Sigmoid colon (tissue), 7 donors: ENCODE results near the gene TNFAIP1. TPM values are rescaled to one million over a fixed set of nuclear protein-coding genes. Genes with fewer than 3 reads are reported as not detected.

Experiments used
- DNase-seq: peaks from one replicate; pipeline ENCODE4 v3.0.0-alpha.2; 2019
- H3K27ac ChIP-seq, 4 donors: fragments of 200-600 bp; sonication (generic); one replicate each; pipeline ENCODE4 v1.5.1; 2016 to 2019; ENCODE audit warnings: mild to moderate bottlenecking in 1 of 4
- H3K27me3 ChIP-seq, 3 donors: fragments of 200-600 bp; sonication (generic); one replicate each; pipeline ENCODE4 v1.5.1; 2019; ENCODE audit warnings: mild to moderate bottlenecking in 1 of 3
- H3K36me3 ChIP-seq, 4 donors: fragments of 200-600 bp; sonication (generic); one replicate each; pipeline ENCODE4 v1.5.1; 2016 to 2019
- H3K4me1 ChIP-seq, 4 donors: fragments of 200-600 bp; sonication (generic); one replicate each; pipeline ENCODE4 v1.5.1; 2017 to 2019
- H3K4me3 ChIP-seq, 4 donors: fragments of 200-600 bp; sonication (generic); one replicate each; pipeline ENCODE4 v1.5.1; 2017 to 2019; ENCODE audit warnings: mild to moderate bottlenecking in 2 of 4, moderate library complexity in 1 of 4
- H3K9me3 ChIP-seq, 4 donors: fragments of 200-600 bp in 3 of 4; sonication (generic) in 3 of 4; one replicate each; pipeline versions ENCODE4 v1.5.1 to v1.6.1; 2013 to 2019
- CTCF ChIP-seq, 4 experiments: fragments of 450-650 bp in 3 of 4; fragments of 200-600 bp in 1 of 4; IDR thresholded peaks; one replicate each; pipeline ENCODE4 v1.5.1; 2016 to 2019; ENCODE audit warnings: antibody characterized with exemption in 4 of 4, mild to moderate bottlenecking in 3 of 4, moderate library complexity in 2 of 4
- EP300 ChIP-seq, 4 donors: sonication (generic); formaldehyde crosslinking; IDR thresholded peaks; one replicate each; pipeline ENCODE4 v1.6.1; 2017; ENCODE audit warnings: antibody characterized with exemption in 4 of 4
- POLR2A ChIP-seq, 2 donors: fragments of 450-650 bp; IDR thresholded peaks; one replicate each; pipeline ENCODE4 v1.6.1; 2016; ENCODE audit warnings: antibody characterized with exemption in 2 of 2, mild to moderate bottlenecking in 2 of 2, moderate library complexity in 2 of 2
- POLR2AphosphoS5 ChIP-seq, 4 donors: sonication (generic); formaldehyde crosslinking; IDR thresholded peaks; one replicate each; pipeline ENCODE4 v1.6.1; 2017; ENCODE audit warnings: antibody characterized with exemption in 4 of 4
- WGBS, 2 donors: extraction: QIAGEN DNeasy Blood & Tissue Kit; methylation state at CpG; one replicate each; pipeline ENCODE4 v1.1.7; 2013; 5-methylcytosine and 5-hydroxymethylcytosine counted together
- intact Hi-C: fragments of 100-400 bp; cut with DNase I; formaldehyde crosslinking; loops from one replicate; pipeline ENCODE4 v1.15.1; 2023
- polyA plus RNA-seq, 3 donors: library from polyadenylated mRNA; stranded (reverse); fragments of 200-250 nt; gene quantifications; one replicate each; pipeline ENCODE4 v1.2.3, GENCODE V29; 2013
- total RNA-seq, 4 donors: library from RNA; depleted of rRNA; stranded (reverse); fragments of >200 nt; gene quantifications; one replicate each; pipeline ENCODE4 v1.1.0, GENCODE V29; 2016
- donor health status: healthy with polysubstance abuse.
- donor health status: Bipolar disorder and iron deficiency.
- donor health status: healthy.

The TNFAIP1 gene
- total and polyA plus RNA-seq, 7 donors: 14.6 to 20.8 (median 17.2) TPM

- Histone ChIP-seq H3K4me3 (no peak overlapping the region), H3K36me3 (peaks cover 11 to 86% (median 28%) of the 10 kb centered on the region in 4 donors), H3K4me1 (no peaks in the 10 kb centered on the region), H3K27me3 (no peaks in the 10 kb centered on the region), H3K27ac (no peak overlapping the region), H3K9me3 (no peaks in the 10 kb centered on the region)
- intact Hi-C loops: no loop called here
- no peak for DNase-seq
- TF ChIP-seq POLR2A (IDR thresholded peaks at IDR 0.05): no peak
- no peak for TF ChIP-seq CTCF (IDR thresholded peaks at IDR 0.05)
- no peak for TF ChIP-seq POLR2AphosphoS5 (IDR thresholded peaks at IDR 0.05)
- no peak for TF ChIP-seq EP300 (IDR thresholded peaks at IDR 0.05)
- 82 to 84% methylated on average over 7 of the region's 7 CpGs for WGBS, 2 donors
These were observed 59.0 kb downstream of the TNFAIP1 start for GRCh38 chr17:28394337-28395116.

GRCh38 chr17:28395426-28395825 lies 59.9 kb downstream of the TNFAIP1 start:
- H3K27me3 ChIP-seq: no peaks in the 10 kb centered on the region
- intact Hi-C loops: no loop called here
- TF ChIP-seq POLR2AphosphoS5 (IDR thresholded peaks at IDR 0.05): no peak
- TF ChIP-seq EP300 (IDR thresholded peaks at IDR 0.05): no peak
- TF ChIP-seq CTCF (IDR thresholded peaks at IDR 0.05): no peak
- TF ChIP-seq POLR2A (IDR thresholded peaks at IDR 0.05): no peak
- H3K27ac ChIP-seq: no peak overlapping the region
- no peak overlapping the region for H3K4me3 ChIP-seq
- H3K4me1 ChIP-seq: no peaks in the 10 kb centered on the region
- WGBS, 2 donors: 67 to 84% methylated on average over 2 of the region's 2 CpGs
- DNase-seq: no peak
- H3K36me3 ChIP-seq: peaks cover 7 to 77% (median 24%) of the 10 kb centered on the region in 4 donors
- no peaks in the 10 kb centered on the region for H3K9me3 ChIP-seq

GRCh38 chr17:28395968-28396367 lies 60.4 kb downstream of the TNFAIP1 start:
- no peak for DNase-seq
- no peaks in the 10 kb centered on the region for H3K27me3 ChIP-seq
- peaks cover 4 to 72% (median 19%) of the 10 kb centered on the region in 4 donors for H3K36me3 ChIP-seq
- H3K4me1 ChIP-seq: no peaks in the 10 kb centered on the region
- no peak for TF ChIP-seq POLR2A (IDR thresholded peaks at IDR 0.05)
- no peak for TF ChIP-seq POLR2AphosphoS5 (IDR thresholded peaks at IDR 0.05)
- no peak for TF ChIP-seq CTCF (IDR thresholded peaks at IDR 0.05)
- TF ChIP-seq EP300 (IDR thresholded peaks at IDR 0.05): no peak
- no peak overlapping the region for H3K27ac ChIP-seq
- WGBS, 2 donors: 89 to 93% methylated on average over 6 of the region's 6 CpGs
- intact Hi-C loops: no loop called here
- no peaks in the 10 kb centered on the region for H3K9me3 ChIP-seq
- no peak overlapping the region for H3K4me3 ChIP-seq

Other genes with a start within 250 kb of the TNFAIP1 start
- 10 to 100 TPM in 1 of 4 donors, 1 to 10 TPM in 3; 5.8 to 10.9 (median 9.2) TPM for gene TMEM97, start 16.6 kb upstream of the TNFAIP1 start, total RNA-seq
- gene TMEM97, start 16.6 kb upstream of the TNFAIP1 start, polyA plus RNA-seq: 10 to 100 TPM in 1 of 3 donors, 1 to 10 TPM in 2; 3.6 to 25.2 (median 6.2) TPM
- 10 to 100 TPM; 48.5 to 73.6 (median 58.1) TPM for gene IFT20, start 289 bp upstream of the TNFAIP1 start, total RNA-seq
- gene IFT20, start 289 bp upstream of the TNFAIP1 start, polyA plus RNA-seq: 10 to 100 TPM; 32.5 to 65.2 (median 59.5) TPM
- gene POLDIP2, start 21.8 kb downstream of the TNFAIP1 start, total RNA-seq: 10 to 100 TPM; 55.8 to 65.6 (median 59.3) TPM
- 10 to 100 TPM; 66.1 to 80.5 (median 75.6) TPM for gene POLDIP2, start 21.8 kb downstream of the TNFAIP1 start, polyA plus RNA-seq
- gene SEBOX, start 29.4 kb downstream of the TNFAIP1 start, total RNA-seq: not detected
- not detected for gene SEBOX, start 29.4 kb downstream of the TNFAIP1 start, polyA plus RNA-seq
- 1 to 10 TPM in 1 of 4 donors, under 1 TPM in 3; 0.16 to 1.9 (median 0.38) TPM for gene VTN, start 34.5 kb downstream of the TNFAIP1 start, total RNA-seq
- under 1 TPM in 2 of 3 donors, not detected in 1; 0.45 to 0.60 TPM for gene VTN, start 34.5 kb downstream of the TNFAIP1 start, polyA plus RNA-seq
- gene SARM1, start 35.9 kb downstream of the TNFAIP1 start, total RNA-seq: 10 to 100 TPM in 2 of 4 donors, 1 to 10 TPM in 2; 7.7 to 13.3 (median 10.1) TPM
- gene SARM1, start 35.9 kb downstream of the TNFAIP1 start, polyA plus RNA-seq: 10 to 100 TPM in 1 of 3 donors, 1 to 10 TPM in 2; 3.5 to 10.2 (median 6.0) TPM
- gene SLC46A1, start 70.5 kb downstream of the TNFAIP1 start, total RNA-seq: 1 to 10 TPM; 2.7 to 8.6 (median 5.1) TPM
- gene SLC46A1, start 70.5 kb downstream of the TNFAIP1 start, polyA plus RNA-seq: 1 to 10 TPM; 4.1 to 7.6 (median 4.2) TPM
- under 1 TPM in 1 of 4 donors, not detected in 3; under 0.01 TPM for gene SLC13A2, start 137.9 kb downstream of the TNFAIP1 start, total RNA-seq
- gene SLC13A2, start 137.9 kb downstream of the TNFAIP1 start, polyA plus RNA-seq: 10 to 100 TPM in 2 of 3 donors, 1 to 10 TPM in 1; 8.4 to 29.1 (median 11.4) TPM
- not detected for gene FOXN1, start 170.6 kb downstream of the TNFAIP1 start, total RNA-seq
- gene FOXN1, start 170.6 kb downstream of the TNFAIP1 start, polyA plus RNA-seq: under 1 TPM; 0.23 to 0.60 (median 0.38) TPM
- 10 to 100 TPM; 20.7 to 25.8 (median 23.6) TPM for gene UNC119, start 216.9 kb downstream of the TNFAIP1 start, total RNA-seq
- gene UNC119, start 216.9 kb downstream of the TNFAIP1 start, polyA plus RNA-seq: 10 to 100 TPM; 23.4 to 35.8 (median 31.2) TPM
- gene PIGS, start 235.8 kb downstream of the TNFAIP1 start, total RNA-seq: 10 to 100 TPM; 17.2 to 42.5 (median 36.7) TPM
- gene PIGS, start 235.8 kb downstream of the TNFAIP1 start, polyA plus RNA-seq: 10 to 100 TPM; 19.2 to 66.3 (median 27.0) TPM
- gene ALDOC, start 241.1 kb downstream of the TNFAIP1 start, total RNA-seq: 10 to 100 TPM; 10.2 to 30.0 (median 24.9) TPM
- gene ALDOC, start 241.1 kb downstream of the TNFAIP1 start, polyA plus RNA-seq: 10 to 100 TPM; 28.8 to 43.3 (median 38.4) TPM